HCT116 (cell line): ENCODE measurements around the gene LMCD1. TPM values are rescaled to one million over a fixed set of nuclear protein-coding genes. Genes with fewer than 3 reads are reported as not detected.

Experiments
- ATAC-seq: fragments of 200-7000 bp; cut with Tn5 transposase; 2 replicates; pipeline ENCODE4 v1.9.1; 2020; ENCODE audit warnings: mild to moderate bottlenecking, moderate library complexity
- BruUV-seq: library from RNA; stranded (reverse); fragments of 400-500 nt; replicated peaks from 2 replicates; lab custom pipeline; 2021; lab: Mats Ljungman, UMichigan
- CTCF ChIA-PET: fragments of 300-600 bp; sonication (Branson Sonifier 250); formaldehyde crosslinking; loops from one replicate; lab custom pipeline; 2021; ENCODE audit warnings: antibody characterized with exemption; lab: Charles Lee
- POLR2A ChIA-PET: fragments of 300-600, 350-600 bp; sonication (Branson Sonifier 250); formaldehyde crosslinking; loops from one replicate; lab custom pipeline; 2021; ENCODE audit warnings: antibody characterized with exemption; lab: Charles Lee
- RAD21 ChIA-PET, 2 experiments: fragments of 300-600 bp; sonication (Branson Sonifier 250); formaldehyde crosslinking; loops; one replicate each; lab custom pipeline; 2023; ENCODE audit warnings: low total read pairs in 2 of 2; ENCODE audit not compliant: uncharacterized antibody in 2 of 2, unreplicated experiment in 2 of 2, low non-redundant PET in 1 of 2; lab: Charles Lee
- DNase-seq: peaks from one replicate; pipeline ENCODE4 v3.0.0-alpha.2; 2010; ENCODE audit warnings: low read depth, low spot score
- H2AFZ ChIP-seq: fragments of 200-600 bp; shearing (Covaris generic), sonication (generic); 2 replicates; pipeline ENCODE4 v1.6.1; 2017; ENCODE audit warnings: low read depth, mixed run types, mixed read lengths, antibody characterized with exemption, low read length; ENCODE audit not compliant: poor library complexity, severe bottlenecking
- H3K27ac ChIP-seq: 2 replicates; pipeline ENCODE4 v1.5.1; 2012; ENCODE audit warnings: low read depth, low read length
- H3K27me3 ChIP-seq: fragments of 200-600 bp; sonication (generic); 2 replicates; pipeline ENCODE4 v1.6.1; 2016; ENCODE audit warnings: mixed run types, low read length, mixed read lengths; ENCODE audit not compliant: insufficient read depth
- H3K36me3 ChIP-seq, 2 experiments: fragments of 200-500 bp in 1 of 2; fragments of 200-600 bp in 1 of 2; sonication (Bioruptor generic) in 1 of 2; sonication (generic) in 1 of 2; 2 replicates each; pipeline versions ENCODE4 v1.5.1 to v1.6.1; 2014 to 2016; ENCODE audit warnings: low read length in 2 of 2, inconsistent platforms in 1 of 2, mixed read lengths in 1 of 2, mixed run types in 1 of 2; ENCODE audit not compliant: insufficient read depth in 2 of 2, control insufficient read depth in 1 of 2
- H3K4me1 ChIP-seq, 2 experiments: fragments of 200-600 bp in 1 of 2; sonication (generic) in 1 of 2; 2 replicates each; pipeline versions ENCODE4 v1.5.1 to v1.6.1; 2012 to 2017; ENCODE audit warnings: low read length in 2 of 2, inconsistent platforms in 1 of 2, mild to moderate bottlenecking in 1 of 2, mixed read lengths in 1 of 2, mixed run types in 1 of 2, moderate library complexity in 1 of 2; ENCODE audit not compliant: insufficient read depth in 2 of 2, control insufficient read depth in 1 of 2
- H3K4me2 ChIP-seq: fragments of 200-600 bp; sonication (generic); 2 replicates; pipeline ENCODE4 v1.6.1; 2017; ENCODE audit warnings: mixed run types, low read length, mixed read lengths
- H3K4me3 ChIP-seq, 2 experiments: fragments of 200-600 bp in 1 of 2; sonication (generic) in 1 of 2; replicated peaks in 1 of 2; 2 replicates each; pipeline ENCODE4 v1.5.1; 2011 to 2016; ENCODE audit warnings: low read length in 2 of 2, control low read depth in 1 of 2, low read depth in 1 of 2, mild to moderate bottlenecking in 1 of 2, mixed read lengths in 1 of 2, mixed run types in 1 of 2
- H3K79me2 ChIP-seq: fragments of 200-600 bp; sonication (generic); 2 replicates; pipeline ENCODE4 v1.6.1; 2017; ENCODE audit warnings: mild to moderate bottlenecking, mixed run types, low read length, moderate library complexity, mixed read lengths; ENCODE audit not compliant: insufficient read depth
- H3K9ac ChIP-seq: fragments of 200-600 bp; sonication (generic); 2 replicates; pipeline ENCODE4 v1.6.1; 2016; ENCODE audit warnings: low read length, mixed read lengths
- H3K9me2 ChIP-seq: fragments of 200-600 bp; sonication (generic), shearing (Covaris generic); 2 replicates; pipeline ENCODE4 v1.6.1; 2017; ENCODE audit warnings: mixed run types, mild to moderate bottlenecking, moderate library complexity; ENCODE audit not compliant: insufficient read depth
- H3K9me3 ChIP-seq, 2 experiments: fragments of 200-500 bp in 1 of 2; fragments of 200-600 bp in 1 of 2; sonication (Bioruptor generic) in 1 of 2; sonication (generic) in 1 of 2; 2 replicates each; pipeline ENCODE4 v1.6.1; 2014 to 2017; ENCODE audit warnings: low read length in 2 of 2, mixed read lengths in 2 of 2, inconsistent platforms in 1 of 2, low read depth in 1 of 2, mild to moderate bottlenecking in 1 of 2, mixed run types in 1 of 2, moderate library complexity in 1 of 2; ENCODE audit not compliant: control insufficient read depth in 1 of 2, insufficient read depth in 1 of 2
- H4K20me1 ChIP-seq: fragments of 200-600 bp; sonication (generic), shearing (Covaris generic); 2 replicates; pipeline ENCODE4 v1.6.1; 2017; ENCODE audit warnings: mixed run types, mild to moderate bottlenecking, moderate library complexity; ENCODE audit not compliant: insufficient read depth
- ATF3 ChIP-seq: IDR thresholded peaks from 2 replicates; pipeline ENCODE4 v1.6.1; 2012
- EGR1 ChIP-seq: IDR thresholded peaks from 2 replicates; pipeline ENCODE4 v1.6.1; 2012; ENCODE audit warnings: low read depth
- EZH2 ChIP-seq: fragments of 200-600 bp; sonication (generic); IDR thresholded peaks from 2 replicates; pipeline ENCODE4 v1.6.1; 2017; ENCODE audit warnings: antibody characterized with exemption, mixed run types
- EZH2phosphoT487 ChIP-seq: fragments of 200-600 bp; IDR thresholded peaks from 2 replicates; pipeline ENCODE4 v1.6.1; 2018; ENCODE audit warnings: antibody characterized with exemption, borderline replicate concordance
- FOSL1 ChIP-seq: IDR thresholded peaks from 2 replicates; pipeline ENCODE4 v1.6.1; 2012; ENCODE audit warnings: low read depth
- JUND ChIP-seq: IDR thresholded peaks from 2 replicates; pipeline ENCODE4 v1.6.1; 2012
- POLR2AphosphoS5 ChIP-seq: IDR thresholded peaks from 2 replicates; pipeline ENCODE4 v1.6.1; 2011; ENCODE audit warnings: mild to moderate bottlenecking, low read depth, low read length, moderate library complexity
- RAD21 ChIP-seq: IDR thresholded peaks from 2 replicates; pipeline ENCODE4 v1.6.1; 2012; ENCODE audit warnings: low read depth, mild to moderate bottlenecking
- SRF ChIP-seq: IDR thresholded peaks from 2 replicates; pipeline ENCODE4 v1.6.1; 2012; ENCODE audit warnings: low read depth
- TCF7L2 ChIP-seq: IDR thresholded peaks from 2 replicates; pipeline ENCODE4 v1.7.0; 2011; ENCODE audit warnings: borderline replicate concordance, inconsistent platforms; ENCODE audit not compliant: insufficient read depth, insufficient read length; ENCODE audit errors: extremely low read depth
- YY1 ChIP-seq: IDR thresholded peaks from 2 replicates; pipeline ENCODE4 v1.6.1; 2011; ENCODE audit warnings: low read length, low read depth, moderate library complexity, mild to moderate bottlenecking; ENCODE audit not compliant: insufficient replicate concordance; ENCODE audit errors: extremely low read depth
- ZNF274 ChIP-seq: fragments of 200-500 bp; sonication (Bioruptor generic); IDR thresholded peaks from 2 replicates; pipeline ENCODE4 v1.6.1; 2014; ENCODE audit warnings: mild to moderate bottlenecking, low read depth, low read length, inconsistent platforms
- intact Hi-C: fragments of 100-400 bp; cut with micrococcal nuclease; formaldehyde crosslinking; loops from 2 replicates; pipeline ENCODE4 v1.10.0; 2022
- total RNA-seq: library from RNA; stranded (reverse); gene quantifications from one replicate; pipeline ENCODE4 v1.2.1, GENCODE V29; 2021; ENCODE audit not compliant: unreplicated experiment

Gene LMCD1
- total RNA-seq, 1 experiment from 2014 or later = 4.6 TPM

- no peak for TF ChIP-seq EZH2phosphoT487
- TF ChIP-seq YY1 = no peak
- no peak for TF ChIP-seq POLR2AphosphoS5
- TF ChIP-seq EZH2 = no peak
- intact Hi-C loops = no loop called here
- Histone ChIP-seq H3K9ac (no peak overlapping the region), H3K4me1 (no peaks in the 10 kb centered on the region), H3K9me3 (no peaks in the 10 kb centered on the region), H3K36me3 (no peaks in the 10 kb centered on the region), H3K79me2 (no peaks in the 10 kb centered on the region), H3K27ac (no peak overlapping the region), H3K4me3 (no peak overlapping the region), H3K27me3 (no peaks in the 10 kb centered on the region), H3K4me2 (no peak overlapping the region), H2AFZ (no peak overlapping the region), H3K9me2 (no peaks in the 10 kb centered on the region), H4K20me1 (no peaks in the 10 kb centered on the region)
- DNase-seq (no peak), ATAC-seq (no peak)
- CTCF ChIA-PET = no interaction called here
- POLR2A ChIA-PET = no interaction called here
- no TSS peak for BruUV-seq
- RAD21 ChIA-PET = no interaction called here
Measured at GRCh38 chr3:8556473-8556869, 54.8 kb downstream of the LMCD1 start.

GRCh38 chr3:8557298-8557697, 55.7 kb downstream of the LMCD1 start:
- RAD21 ChIA-PET = no interaction called here
- Histone ChIP-seq H3K4me3 (no peak overlapping the region), H3K79me2 (no peaks in the 10 kb centered on the region), H2AFZ (no peak overlapping the region), H4K20me1 (no peaks in the 10 kb centered on the region), H3K27ac (no peak overlapping the region), H3K27me3 (no peaks in the 10 kb centered on the region), H3K9me2 (no peaks in the 10 kb centered on the region), H3K9me3 (no peaks in the 10 kb centered on the region), H3K4me1 (no peaks in the 10 kb centered on the region), H3K9ac (no peak overlapping the region)
- ATAC-seq (no peak), DNase-seq (no peak)
- POLR2A ChIA-PET = no interaction called here
- intact Hi-C loops = no loop called here
- CTCF ChIA-PET = no interaction called here
- no peak for TF ChIP-seq EZH2
- TF ChIP-seq ZNF274 = no peak
- TF ChIP-seq EGR1 = no peak
- TF ChIP-seq RAD21 = no peak
- TF ChIP-seq JUND = no peak
- TF ChIP-seq TCF7L2 = no peak
- no peak for TF ChIP-seq FOSL1
- TF ChIP-seq ATF3 = no peak
- no peak for TF ChIP-seq SRF
- no peak for TF ChIP-seq EZH2phosphoT487
- TF ChIP-seq, all 23 proteins: peak for 0
- BruUV-seq = no TSS peak
- no peak overlapping the region for H3K4me2 ChIP-seq
- H3K36me3 ChIP-seq = no peaks in the 10 kb centered on the region
